ENCODE results near the gene ERBB4.

- TF ChIP-seq CTCF (IDR thresholded peaks at IDR 0.05; ENCODE audit: low read depth, low read length, poor library complexity, severe bottlenecking) = no peak
- no peak for TF ChIP-seq EZH2phosphoT487 (IDR thresholded peaks at IDR 0.05; ENCODE audit: borderline replicate concordance, low read length)
These were observed 358.1 kb downstream of the ERBB4 start for GRCh38 chr2:212180408-212181083.

Data from DOHH2 (cell line).